SK-N-DZ (cell line): ENCODE results near the gene URI1. TPM values are rescaled to one million over a fixed set of nuclear protein-coding genes. Genes with fewer than 3 reads are reported as not detected.
"Not testable (repeated sequence)": the region's sequence is repeated elsewhere in the genome, so short reads cannot be mapped to it uniquely, and the experiment has no call there.

Source experiments
- DNase-seq: peaks from one replicate; pipeline ENCODE4 v3.0.0-alpha.2; 2015; ENCODE audit warnings: low spot score
- polyA plus RNA-seq, 2 experiments: library from polyadenylated mRNA; depleted of rRNA; stranded (reverse); fragments of >200 nt; gene quantifications; 2 replicates each; pipeline ENCODE4 v1.2.3, GENCODE V29; 2014

URI1 gene, protein sequence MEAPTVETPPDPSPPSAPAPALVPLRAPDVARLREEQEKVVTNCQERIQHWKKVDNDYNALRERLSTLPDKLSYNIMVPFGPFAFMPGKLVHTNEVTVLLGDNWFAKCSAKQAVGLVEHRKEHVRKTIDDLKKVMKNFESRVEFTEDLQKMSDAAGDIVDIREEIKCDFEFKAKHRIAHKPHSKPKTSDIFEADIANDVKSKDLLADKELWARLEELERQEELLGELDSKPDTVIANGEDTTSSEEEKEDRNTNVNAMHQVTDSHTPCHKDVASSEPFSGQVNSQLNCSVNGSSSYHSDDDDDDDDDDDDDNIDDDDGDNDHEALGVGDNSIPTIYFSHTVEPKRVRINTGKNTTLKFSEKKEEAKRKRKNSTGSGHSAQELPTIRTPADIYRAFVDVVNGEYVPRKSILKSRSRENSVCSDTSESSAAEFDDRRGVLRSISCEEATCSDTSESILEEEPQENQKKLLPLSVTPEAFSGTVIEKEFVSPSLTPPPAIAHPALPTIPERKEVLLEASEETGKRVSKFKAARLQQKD
- polyA plus RNA-seq (2014; cell fraction: cytosol; rRNA removed): 58.2 and 68.6 TPM in 2 replicates
- 64.3 and 70.5 TPM in 2 replicates for polyA plus RNA-seq (2014; cell fraction: nucleus; rRNA removed)

DNA sequence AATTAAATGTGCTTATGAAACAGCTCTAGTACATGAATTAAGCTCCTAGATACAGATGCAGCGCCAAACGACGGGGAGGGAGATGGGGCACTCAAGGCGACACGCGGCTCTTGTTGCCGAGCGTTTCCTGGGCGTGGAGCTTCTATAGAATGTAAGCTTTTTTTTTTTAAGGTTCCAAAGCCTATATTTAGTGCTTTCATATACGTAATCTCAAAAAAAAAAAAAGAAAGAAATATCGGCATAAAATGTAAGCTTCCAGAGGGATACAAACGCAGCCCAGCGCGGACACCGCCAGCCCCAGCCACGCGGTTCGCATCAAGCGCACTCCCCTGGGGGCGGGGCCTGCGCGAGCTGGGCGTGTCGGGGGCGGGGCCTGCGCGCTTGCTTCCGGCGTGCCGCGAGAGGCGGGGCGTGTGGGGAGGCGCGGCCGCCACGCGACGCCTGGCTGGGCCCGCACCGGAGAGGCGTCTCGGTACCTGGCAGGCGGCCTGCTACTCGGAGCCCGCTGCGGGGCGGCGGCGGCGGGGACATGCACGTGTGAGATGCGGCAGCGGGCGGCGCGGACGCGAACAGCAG is at the start of gene URI1:
URI1 (plus strand) TSS at position 412 of the 576 bp plus-strand sequence. CDS start 309 bp downstream, outside the sequence.
- DNase-seq: peak; percentile 76

DNA sequence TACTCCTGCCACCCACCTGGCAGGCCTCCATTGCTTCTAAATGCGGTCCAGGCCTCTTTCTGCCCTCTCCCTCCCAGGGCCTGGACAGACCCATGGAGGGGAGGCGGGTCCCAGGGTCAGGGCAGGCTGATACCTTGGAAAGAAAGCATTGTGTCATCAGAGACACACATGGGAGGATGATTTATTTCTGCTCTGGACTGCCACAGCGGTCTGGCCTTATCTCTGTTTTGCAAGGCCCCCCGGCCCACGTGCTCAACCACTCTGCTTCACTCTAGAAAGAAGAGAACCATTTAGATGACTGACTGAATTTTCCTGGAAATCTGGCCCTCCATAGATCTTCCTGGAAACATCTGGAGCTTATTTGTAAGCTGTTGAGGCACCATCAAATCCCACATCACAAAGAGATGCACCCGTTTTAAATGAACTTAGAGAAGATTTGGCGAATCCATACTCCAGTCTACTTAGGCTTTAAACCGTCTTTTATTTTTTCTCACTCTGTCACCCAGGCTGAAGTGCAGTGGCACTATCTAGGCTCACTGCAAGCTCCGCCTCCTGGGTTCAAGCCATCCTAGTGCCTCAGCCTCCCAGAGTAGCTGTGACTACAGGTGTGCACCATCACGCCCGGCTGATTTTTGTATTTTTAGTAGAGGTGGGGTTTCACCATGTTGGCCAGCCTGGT is 48.3 kb upstream of the URI1 start:
- DNase-seq: peak; percentile 74

DNA sequence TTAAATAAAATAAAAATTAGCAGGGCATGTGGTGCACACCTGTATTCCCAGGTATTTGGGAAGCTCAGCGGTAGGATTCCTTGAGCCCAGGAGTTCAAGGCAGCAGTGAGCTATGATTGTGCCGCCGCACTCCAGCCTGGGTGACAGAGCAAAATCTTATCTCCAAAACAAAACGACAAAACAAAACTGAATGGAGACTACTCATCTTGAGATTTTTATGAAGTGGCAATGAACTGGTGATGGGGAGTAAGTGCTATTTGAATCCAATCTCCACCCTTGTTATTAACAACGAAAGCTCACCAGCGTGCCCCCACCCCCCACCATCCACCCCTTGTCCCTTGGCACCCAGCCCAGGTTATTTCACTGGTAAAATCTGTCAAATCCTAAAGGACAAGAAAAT is 45.2 kb upstream of the URI1 start:
- no peak for DNase-seq

DNA sequence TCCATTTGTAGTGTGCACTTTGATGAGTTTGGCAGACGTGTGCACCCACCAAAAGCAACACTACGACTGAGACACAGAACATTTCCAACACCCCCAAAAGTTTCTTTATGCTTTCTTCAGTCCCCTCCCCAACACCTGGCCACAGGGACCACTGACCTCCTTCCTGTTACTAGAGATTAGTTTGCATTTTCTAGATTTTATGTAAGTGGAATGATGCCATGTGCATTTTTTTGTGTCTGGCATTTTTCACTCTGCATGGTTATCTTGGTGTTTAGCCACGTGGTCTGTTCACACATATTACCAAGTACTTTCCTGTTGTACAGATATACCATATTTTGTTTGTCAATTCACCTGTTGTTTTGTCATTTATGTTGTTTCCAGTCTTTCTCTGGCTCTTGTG is 44.6 kb upstream of the URI1 start:
- DNase-seq: no peak

DNA sequence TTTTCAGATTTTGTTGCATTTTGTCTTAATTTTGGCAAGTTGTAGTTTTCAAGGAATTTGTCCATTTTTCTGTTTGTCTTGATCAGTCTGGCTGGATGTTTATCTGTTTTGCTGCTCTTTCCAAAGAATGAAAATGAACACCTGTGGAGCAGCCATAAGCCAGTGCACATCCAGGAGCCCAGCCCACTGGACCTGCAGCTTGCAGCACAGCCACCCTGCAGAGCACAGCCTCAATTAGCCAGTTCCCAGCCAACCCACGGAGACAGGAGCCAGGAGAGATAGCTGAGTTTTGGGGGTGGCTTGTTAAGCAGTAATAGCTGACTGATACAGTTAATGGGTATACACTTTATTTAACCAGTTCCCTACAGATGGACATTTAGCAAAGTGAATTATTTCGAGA is 38.0 kb upstream of the URI1 start:
- DNase-seq: no peak

DNA sequence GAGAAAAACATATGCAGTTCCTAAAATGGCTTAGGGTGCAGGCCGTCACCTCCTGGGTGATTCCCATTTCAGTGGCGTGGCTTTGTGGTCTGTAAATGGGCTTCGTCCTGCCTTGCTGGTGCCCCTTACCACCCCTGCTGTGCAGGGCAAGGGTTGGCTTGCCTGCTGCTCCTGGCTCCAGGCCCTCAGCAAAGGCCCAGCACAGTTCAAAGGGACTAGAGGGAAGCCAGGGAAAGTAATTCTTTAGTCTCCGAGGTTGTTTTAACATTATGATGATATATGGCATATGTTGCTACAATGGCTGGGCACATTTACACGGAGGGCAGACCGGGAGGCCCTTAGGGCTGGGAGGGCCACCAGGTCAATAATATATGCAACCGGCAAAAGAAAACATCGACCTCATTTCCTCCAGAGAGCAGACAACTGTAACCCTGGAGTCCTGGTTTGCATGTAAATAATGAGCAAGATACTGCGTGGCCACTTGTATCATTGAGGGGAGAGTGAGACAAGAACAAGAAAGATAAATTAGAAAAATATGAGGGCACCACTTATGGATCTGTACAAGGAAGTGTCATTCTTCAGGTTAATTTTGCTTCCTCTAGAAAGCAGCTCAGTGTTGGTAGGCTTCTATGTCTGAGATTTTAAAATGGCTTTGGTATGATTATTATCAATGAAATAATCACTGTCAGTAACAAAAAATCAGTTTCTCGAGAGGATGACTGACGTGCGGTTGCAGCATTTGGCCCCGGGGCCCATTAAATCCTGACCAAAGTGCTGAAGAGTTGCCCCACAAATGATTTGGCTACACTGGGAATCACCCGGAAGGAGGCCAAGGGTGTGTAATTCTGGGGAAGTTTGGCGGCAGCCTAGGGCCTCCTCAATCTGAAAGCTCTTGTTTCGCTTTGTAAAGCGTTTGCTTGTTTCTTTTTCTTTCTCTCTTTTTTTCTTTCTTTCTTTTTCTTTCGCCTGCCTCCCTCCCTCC is 32.8 kb upstream of the URI1 start:
- DNase-seq: no peak

DNA sequence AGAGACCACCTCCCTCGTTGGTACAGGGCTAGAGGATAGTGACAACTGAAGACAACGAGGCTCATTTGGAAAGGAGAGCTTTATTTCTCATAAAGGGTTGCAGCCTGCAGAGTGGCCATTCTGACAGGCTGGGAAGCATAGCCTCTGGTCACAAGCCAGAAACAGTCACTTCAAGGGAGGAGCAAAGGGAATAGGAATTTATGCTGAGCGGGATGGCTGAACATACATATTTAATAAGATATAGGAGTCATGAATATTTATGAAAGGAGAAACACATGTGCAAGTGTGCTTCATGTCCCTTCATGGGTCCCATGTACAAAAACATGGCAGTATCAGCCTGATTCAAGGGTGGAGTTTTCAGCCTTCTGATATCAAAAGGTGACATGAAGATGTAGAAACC is 27.1 kb upstream of the URI1 start:
- no peak for DNase-seq

DNA sequence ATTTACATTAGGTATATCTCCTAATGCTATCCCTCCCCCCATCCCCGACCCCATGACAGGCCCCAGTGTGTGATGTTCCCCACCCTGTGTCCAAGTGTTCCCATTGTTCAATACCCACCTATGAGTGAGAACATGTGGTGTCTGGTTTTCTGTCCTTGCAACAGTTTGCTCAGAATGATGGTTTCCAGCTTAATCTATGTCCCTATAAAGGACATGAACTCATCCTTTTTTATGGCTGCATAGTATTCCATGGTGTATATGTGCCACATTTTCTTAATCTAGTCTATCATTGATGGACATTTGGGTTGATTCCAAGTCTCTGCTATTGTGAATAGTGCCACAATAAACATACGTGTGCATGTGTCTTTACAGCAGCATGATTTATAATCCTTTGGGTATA is 26.2 kb upstream of the URI1 start:
- DNase-seq: not testable (repeated sequence)

DNA sequence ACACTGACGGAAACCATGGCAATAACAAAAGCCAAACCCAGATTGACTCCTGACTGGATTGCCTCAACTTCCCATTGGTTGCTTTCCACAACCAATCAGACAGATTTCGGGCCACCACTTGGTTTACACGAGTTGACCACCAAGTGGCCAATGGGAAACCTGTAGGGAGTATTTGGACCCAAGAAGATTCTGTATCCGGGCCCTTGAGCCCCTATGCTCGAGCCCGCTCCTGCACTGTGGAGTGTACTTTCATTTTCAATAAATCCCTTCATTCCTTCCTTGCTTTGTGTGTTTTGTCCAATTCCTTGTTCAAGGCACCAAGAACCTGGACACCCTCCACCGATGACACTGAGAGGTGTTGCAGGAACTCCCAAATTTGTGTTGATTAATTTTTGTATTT is 24.1 kb upstream of the URI1 start:
- no peak for DNase-seq

DNA sequence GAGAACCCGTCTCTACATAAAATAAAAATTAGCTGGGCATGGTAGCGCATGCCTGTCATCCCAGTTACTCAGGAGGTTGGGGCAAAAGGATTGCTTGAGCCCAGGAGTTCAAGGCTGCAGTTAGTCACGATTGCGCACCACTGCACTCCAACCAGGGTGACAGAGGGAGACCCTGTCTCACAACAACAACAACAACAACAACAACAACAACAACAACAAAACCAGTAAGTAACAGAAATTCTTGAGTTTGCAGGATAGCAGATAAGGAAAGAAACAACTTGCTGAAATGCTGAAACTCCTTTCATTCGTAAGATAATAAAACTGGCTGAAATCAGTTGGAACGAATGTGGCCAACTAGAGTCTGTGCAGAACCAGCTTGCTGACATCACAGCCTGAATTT is 23.1 kb upstream of the URI1 start:
- DNase-seq: no peak

DNA sequence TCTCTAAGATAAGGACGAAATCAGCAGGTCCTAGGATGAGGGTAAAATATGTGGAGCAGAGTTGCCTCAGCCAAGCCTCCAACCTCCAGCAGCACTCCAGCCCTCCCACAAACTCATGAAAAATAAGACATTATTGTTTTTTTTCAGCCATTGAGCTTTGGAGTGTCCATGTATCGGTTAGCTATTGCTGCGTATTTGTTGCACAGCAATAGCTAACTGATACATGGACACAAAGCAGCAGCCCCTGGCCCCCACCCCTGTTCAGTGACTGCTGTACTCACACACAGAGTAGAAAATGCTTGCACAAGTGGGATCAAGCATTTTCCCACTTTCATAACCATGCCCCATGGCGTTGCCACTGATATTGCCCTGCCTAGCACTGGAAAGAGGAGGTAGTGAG is 19.1 kb upstream of the URI1 start:
- no peak for DNase-seq

DNA sequence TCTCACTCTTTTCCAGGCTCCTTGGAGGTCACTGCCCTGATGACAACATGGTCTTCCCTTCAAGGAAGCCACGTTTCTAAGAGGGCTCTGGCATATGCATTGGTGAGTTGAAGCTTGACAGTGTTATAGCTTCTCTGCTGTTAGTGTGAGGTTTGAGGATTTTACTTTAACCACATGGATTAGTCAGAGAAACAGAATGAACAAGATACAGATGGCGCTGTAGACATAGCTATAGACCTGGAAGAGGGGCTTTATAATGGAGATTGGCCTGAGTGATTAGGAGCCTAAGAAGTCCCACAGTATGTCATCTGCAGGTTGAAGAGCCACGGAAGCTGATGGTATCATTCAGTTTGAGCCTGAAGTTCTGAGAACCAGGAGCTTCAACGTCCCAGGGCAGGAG is 18.4 kb upstream of the URI1 start:
- DNase-seq: no peak

DNA sequence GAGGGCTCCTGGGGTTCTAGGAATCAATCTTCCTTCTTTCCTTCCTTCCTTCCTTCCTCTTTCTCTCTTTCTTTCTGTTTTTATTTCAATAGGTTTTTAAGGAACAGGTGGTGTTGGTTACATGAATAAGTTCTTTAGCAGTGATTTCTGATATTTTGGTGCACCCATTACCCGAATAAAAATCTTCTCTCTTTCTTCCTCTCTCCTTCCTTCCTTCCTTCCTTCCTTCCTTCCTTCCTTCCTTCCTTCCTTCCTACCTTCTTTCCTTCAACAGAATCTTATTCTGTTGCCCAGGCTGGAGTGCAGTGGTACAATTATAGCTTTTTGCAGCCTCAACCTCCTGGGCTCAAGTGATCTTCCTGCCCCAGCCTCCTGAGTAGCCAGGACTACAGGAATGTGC is 16.0 kb upstream of the URI1 start:
- no peak for DNase-seq

DNA sequence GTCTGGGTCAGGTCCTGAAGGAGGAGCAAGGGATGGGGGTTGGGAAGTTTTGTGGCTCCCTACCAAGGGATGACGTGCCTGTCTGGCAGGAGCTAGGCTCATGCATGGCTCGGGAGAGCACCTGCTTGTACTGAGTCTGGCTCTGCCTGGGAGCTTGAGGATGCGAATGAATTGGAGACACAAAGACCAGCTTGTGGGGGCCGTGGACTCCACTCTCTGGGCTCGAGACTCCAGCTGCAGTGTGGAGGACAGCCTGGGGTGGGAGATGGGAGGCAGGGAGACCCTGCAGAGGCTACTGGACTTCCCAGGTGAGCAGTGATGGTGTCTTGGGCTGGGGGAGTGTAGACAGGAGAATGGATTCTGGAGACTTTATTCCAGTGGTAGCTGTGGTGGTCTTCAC is 15.2 kb upstream of the URI1 start:
- no peak for DNase-seq

DNA sequence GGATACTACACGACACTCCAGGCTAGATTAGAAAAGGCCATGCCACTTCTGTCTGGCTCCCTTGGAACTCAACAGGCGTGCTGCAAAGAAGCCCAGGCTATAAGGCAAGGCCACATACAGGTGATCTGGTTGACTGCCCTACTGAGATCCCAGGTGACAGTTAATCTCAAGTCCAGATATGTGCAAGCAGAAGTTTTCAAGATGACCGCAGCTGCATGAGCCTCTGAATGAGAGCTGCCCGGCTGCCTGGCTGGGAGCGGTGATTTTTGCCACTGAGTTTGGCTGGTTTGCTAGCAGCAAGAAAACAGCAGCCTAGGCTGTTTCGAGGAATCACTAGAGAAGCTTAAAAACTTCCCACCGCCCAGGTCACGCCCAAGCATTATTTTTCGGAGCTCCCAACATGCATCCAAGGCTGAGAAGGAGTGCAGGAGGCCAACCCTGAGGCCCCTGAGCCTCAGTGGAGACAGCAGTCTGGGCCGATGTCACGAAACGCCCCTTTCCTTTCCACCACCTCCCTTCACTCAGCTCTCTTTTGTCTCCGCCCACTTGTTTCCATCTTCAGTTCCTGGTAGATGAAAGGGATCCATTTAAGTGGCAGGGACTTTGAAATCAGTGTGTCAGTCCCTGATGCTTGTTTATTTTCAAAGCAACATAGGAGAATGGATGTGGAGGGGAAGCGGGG is 14.0 kb upstream of the URI1 start:
- peak; percentile 41 for DNase-seq

DNA sequence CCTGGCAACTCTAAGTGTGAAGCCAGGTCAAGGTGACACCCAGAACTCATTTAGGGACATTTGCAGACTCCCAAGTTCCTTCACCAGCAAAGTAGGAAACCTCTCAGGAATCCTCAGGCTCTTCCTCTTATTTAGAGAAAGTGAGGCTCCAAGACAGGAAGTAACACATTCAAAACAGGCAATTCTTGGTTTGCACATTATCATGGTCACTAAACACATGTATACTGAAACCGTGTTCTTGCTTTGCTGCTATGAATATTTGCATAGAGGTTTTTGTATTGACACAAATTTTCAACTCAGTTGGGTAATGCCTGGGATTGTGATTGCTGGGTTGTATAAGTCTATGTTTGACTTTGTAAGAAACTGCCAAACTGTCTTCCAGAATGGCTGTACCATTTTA is 13.2 kb upstream of the URI1 start:
- no peak for DNase-seq

DNA sequence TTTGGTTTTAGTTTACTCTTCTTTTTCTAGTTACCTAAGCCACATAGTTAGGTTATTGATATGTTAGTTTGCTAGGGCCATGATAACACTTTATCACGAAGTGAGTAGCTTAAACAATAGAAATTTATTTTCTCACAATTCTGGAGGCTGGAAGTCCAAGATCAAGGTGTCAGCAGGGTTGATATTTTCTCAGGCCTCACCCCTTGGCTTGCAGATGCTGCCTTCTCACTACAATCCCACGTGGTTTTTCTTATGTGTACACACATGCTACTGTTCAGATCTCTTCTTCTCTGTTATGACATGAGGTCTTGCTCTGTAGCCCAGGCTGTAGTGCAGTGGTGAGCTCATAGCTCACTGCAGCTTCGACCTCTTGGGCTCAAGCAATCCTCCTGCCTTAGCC is 7.8 kb upstream of the URI1 start:
- DNase-seq: no peak

DNA sequence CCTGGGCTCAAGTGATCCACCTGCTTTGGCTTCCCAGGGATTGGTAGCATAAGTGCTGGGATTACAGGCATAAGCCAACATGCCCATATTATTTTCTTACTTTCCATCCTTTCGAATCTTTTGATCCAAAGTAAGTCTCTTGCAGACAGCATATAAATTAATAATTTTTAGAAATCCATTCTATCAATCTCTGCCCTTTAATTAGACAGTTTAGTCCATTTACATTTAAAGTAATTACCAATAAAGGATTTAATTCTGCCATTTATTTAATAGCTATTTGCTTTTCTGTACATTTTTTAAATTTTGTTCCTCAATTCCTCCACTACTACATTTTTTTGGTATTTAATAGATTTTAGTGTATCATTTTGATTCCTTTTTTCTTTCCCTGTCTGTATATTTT is 7.3 kb upstream of the URI1 start:
- no peak for DNase-seq

DNA sequence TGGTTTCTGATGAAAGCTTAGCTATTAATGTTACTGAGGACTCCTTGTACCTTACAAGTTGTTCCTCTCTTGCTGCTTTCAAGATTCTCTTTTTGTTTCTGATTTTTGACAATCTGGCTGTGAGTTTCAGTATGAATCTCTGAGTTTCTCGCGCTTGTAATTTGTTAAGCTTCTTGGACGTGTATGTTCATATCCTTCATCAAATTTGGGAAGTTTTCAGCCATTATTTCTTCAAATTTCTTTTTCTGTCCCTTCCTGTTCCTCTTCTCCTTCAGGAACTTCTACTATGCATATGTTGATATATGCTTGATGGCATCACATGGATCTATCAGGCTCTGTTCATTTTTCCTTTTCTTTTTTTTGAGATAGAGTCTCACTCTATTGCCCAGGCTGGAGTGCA is 5.6 kb upstream of the URI1 start:
- no peak for DNase-seq

DNA sequence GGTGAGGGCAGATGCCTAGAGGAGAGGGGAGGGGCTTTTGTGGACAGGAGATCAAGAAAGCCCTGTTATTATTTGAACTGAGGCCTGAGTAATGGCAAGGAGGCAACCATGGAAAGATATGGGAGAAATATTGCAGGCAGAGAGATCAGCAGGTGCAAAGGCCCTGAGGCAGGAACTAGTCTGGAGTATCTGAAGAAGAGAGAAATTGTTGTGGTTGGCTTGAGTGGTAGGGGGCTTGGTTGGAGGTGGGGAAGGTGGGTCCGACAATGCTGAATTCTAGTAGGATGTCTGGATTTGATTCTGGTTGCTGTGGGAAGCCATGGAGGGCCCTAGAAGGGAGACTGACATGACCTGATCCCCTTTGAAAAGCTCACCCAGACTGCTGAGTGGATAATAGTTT is 2.4 kb upstream of the URI1 start:
- DNase-seq: no peak
